ENCODE data around the gene NDRG2.

Gene NDRG2

DNA sequence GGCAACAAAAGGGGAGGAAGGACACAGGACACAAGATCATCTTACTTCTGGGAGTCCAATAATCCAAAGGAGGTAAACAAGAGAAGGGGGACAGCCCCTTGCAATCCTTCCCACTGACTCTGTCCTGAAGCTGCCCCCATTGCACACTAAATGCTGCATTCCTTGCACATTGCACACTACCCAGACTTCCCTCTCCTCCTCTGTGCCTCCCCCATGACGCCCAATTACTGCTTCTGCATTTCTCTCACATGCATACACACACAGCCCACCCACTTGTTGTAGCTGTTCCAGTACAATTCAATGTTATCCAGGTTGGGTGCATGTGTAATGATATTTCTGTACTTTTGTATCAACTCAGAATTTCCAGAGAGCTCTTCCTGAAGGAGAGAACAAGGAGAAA, 5.5 kb downstream of the NDRG2 start:
- Histone ChIP-seq H3K9me2 (replicated peaks; ENCODE audit: insufficient read depth, low read length) (no peaks in the 10 kb centered on the region), H3F3A (ENCODE audit: insufficient read depth) (no peaks in the 10 kb centered on the region), H3K4me3 (ENCODE audit: insufficient read depth, low read length, poor library complexity, severe bottlenecking) (no peak overlapping the region), H2AFZ (ENCODE audit: low read depth, low read length, severe bottlenecking) (no peak overlapping the region), H3K9ac (ENCODE audit: low read length) (no peak overlapping the region), H3K27ac (ENCODE audit: low read depth, low read length) (no peak overlapping the region), H3K27me3 (ENCODE audit: low read length) (no peaks in the 10 kb centered on the region), H3K79me2 (ENCODE audit: insufficient read depth, low read length) (no peaks in the 10 kb centered on the region), H3K9me3 (ENCODE audit: insufficient read depth, low read length) (no peaks in the 10 kb centered on the region), H3K4me2 (ENCODE audit: low read depth, low read length, poor library complexity, severe bottlenecking) (no peak overlapping the region), H4K20me1 (ENCODE audit: low read depth, low read length) (no peaks in the 10 kb centered on the region), H3K36me3 (ENCODE audit: low read length) (no peaks in the 10 kb centered on the region)
- TF ChIP-seq EZH2phosphoT487 (conservative IDR thresholded peaks at IDR 0.05; ENCODE audit: low read length) (no peak), CTCF (IDR thresholded peaks at IDR 0.05; ENCODE audit: insufficient read depth, low read length, poor library complexity, severe bottlenecking) (no peak)

DNA sequence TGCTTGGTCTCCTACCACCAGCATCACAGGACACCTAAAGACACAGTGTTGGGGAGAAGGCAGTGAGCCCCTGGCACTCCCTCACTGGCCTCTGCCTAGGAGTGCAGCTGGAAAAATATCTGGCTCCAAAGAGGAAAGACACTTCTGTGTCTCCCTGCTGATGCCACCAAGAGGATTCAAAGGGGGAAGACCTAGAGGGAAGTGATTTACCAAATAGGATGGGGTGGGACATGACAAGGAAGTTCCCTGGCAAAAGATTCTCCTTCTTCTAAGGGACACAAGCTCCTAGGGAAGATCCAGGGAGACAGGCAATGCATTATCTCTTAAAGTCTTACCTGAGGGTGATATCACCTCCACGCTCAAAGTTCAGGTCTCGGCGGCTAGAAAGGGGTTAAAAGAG, 6.1 kb downstream of the NDRG2 start:
- Histone ChIP-seq H3K9ac (ENCODE audit: low read length) (no peak overlapping the region), H3K27me3 (ENCODE audit: low read length) (no peaks in the 10 kb centered on the region), H3K4me3 (ENCODE audit: insufficient read depth, low read length, poor library complexity, severe bottlenecking) (no peak overlapping the region), H3K27ac (ENCODE audit: low read depth, low read length) (no peak overlapping the region), H2AFZ (ENCODE audit: low read depth, low read length, severe bottlenecking) (no peak overlapping the region), H3F3A (ENCODE audit: insufficient read depth) (no peaks in the 10 kb centered on the region), H3K4me2 (ENCODE audit: low read depth, low read length, poor library complexity, severe bottlenecking) (no peak overlapping the region), H4K20me1 (ENCODE audit: low read depth, low read length) (no peaks in the 10 kb centered on the region), H3K36me3 (ENCODE audit: low read length) (no peaks in the 10 kb centered on the region), H3K9me3 (ENCODE audit: insufficient read depth, low read length) (no peaks in the 10 kb centered on the region), H3K9me2 (replicated peaks; ENCODE audit: insufficient read depth, low read length) (no peaks in the 10 kb centered on the region), H3K79me2 (ENCODE audit: insufficient read depth, low read length) (no peaks in the 10 kb centered on the region)
- TF ChIP-seq EZH2phosphoT487 (conservative IDR thresholded peaks at IDR 0.05; ENCODE audit: low read length) (no peak), CTCF (IDR thresholded peaks at IDR 0.05; ENCODE audit: insufficient read depth, low read length, poor library complexity, severe bottlenecking) (no peak)

GRCh38 chr14:21018286-21018685, 6.6 kb downstream of the NDRG2 start:
- no peaks in the 10 kb centered on the region for H4K20me1 ChIP-seq (ENCODE audit: low read depth, low read length)
- no peak overlapping the region for H3K4me3 ChIP-seq (ENCODE audit: insufficient read depth, low read length, poor library complexity, severe bottlenecking)
- no peak overlapping the region for H3K4me2 ChIP-seq (ENCODE audit: low read depth, low read length, poor library complexity, severe bottlenecking)
- H3K9me2 ChIP-seq (replicated peaks; ENCODE audit: insufficient read depth, low read length), result no peaks in the 10 kb centered on the region
- no peak overlapping the region for H2AFZ ChIP-seq (ENCODE audit: low read depth, low read length, severe bottlenecking)
- no peaks in the 10 kb centered on the region for H3K27me3 ChIP-seq (ENCODE audit: low read length)
- no peaks in the 10 kb centered on the region for H3K36me3 ChIP-seq (ENCODE audit: low read length)
- no peak for TF ChIP-seq EZH2phosphoT487 (conservative IDR thresholded peaks at IDR 0.05; ENCODE audit: low read length)
- no peak for TF ChIP-seq CTCF (IDR thresholded peaks at IDR 0.05; ENCODE audit: insufficient read depth, low read length, poor library complexity, severe bottlenecking)
- H3F3A ChIP-seq (ENCODE audit: insufficient read depth), result no peaks in the 10 kb centered on the region
- no peaks in the 10 kb centered on the region for H3K79me2 ChIP-seq (ENCODE audit: insufficient read depth, low read length)
- no peaks in the 10 kb centered on the region for H3K9me3 ChIP-seq (ENCODE audit: insufficient read depth, low read length)
- H3K9ac ChIP-seq (ENCODE audit: low read length), result no peak overlapping the region
- H3K27ac ChIP-seq (ENCODE audit: low read depth, low read length), result no peak overlapping the region
